GM18873 (cell line): ENCODE measurements around the gene IGF2R.
"Not testable (repeated sequence)": the region's sequence is repeated elsewhere in the genome, so short reads cannot be mapped to it uniquely, and the experiment has no call there.

Experiments
- ATAC-seq: cut with Tn5 transposase; IDR thresholded peaks from one replicate; pipeline ENCODE4 v1.9.1; 2021; ENCODE audit warnings: mild to moderate bottlenecking, moderate library complexity, moderate number of reproducible peaks; ENCODE audit not compliant: unreplicated experiment, low FRiP score

IGF2R gene

GRCh38 chr6:159968295-159969203, at the start of gene IGF2R:
Gene IGF2R (plus strand): TSS chr6:159969082. CDS start chr6:159969247, 165 bp downstream.
- peak; percentile 56 for ATAC-seq

DNA sequence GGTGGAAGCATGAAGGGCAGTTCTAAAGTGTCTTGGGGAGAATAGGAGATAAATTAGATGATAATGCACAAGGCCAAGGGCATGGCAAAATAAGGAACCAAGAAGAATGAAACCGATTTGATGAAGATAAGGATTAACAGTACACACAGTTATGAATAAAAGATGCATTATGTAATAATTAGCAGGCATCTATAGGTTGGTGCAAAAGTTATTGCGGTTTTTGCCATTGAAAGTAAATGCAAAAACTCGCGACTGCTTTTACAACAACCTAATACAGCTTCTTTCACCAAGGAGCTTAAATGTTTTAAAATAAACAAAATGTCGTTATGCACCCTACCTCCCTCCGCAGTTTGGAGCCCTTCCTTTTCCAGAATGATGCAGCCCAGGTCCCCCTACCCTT, 49.1 kb upstream of the IGF2R start:
- ATAC-seq: no peak

GRCh38 chr6:159924150-159924549, 44.7 kb upstream of the IGF2R start:
- not testable (repeated sequence) for ATAC-seq

- no peak for ATAC-seq
These were observed 42.2 kb upstream of the IGF2R start for GRCh38 chr6:159926542-159927203.

DNA sequence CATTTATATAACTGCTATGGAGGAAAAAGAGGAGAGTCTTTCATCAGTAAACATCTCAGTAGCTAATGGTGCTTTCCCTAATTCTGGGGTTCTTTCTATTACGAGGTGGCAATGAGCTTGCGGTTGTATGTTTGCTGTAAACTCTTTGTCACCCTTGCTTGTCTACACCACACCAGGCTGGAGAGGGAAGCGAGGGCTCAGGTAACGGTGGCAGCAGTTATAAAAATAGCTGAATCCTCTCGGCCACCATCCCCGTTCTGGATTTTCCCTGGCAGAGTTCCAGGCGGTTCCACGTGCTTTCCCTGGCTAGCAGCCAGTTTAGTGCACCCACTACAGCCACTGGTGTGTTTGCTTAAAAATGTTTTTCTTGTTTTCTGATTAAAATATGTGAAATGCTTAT, 39.1 kb upstream of the IGF2R start:
- no peak for ATAC-seq

DNA sequence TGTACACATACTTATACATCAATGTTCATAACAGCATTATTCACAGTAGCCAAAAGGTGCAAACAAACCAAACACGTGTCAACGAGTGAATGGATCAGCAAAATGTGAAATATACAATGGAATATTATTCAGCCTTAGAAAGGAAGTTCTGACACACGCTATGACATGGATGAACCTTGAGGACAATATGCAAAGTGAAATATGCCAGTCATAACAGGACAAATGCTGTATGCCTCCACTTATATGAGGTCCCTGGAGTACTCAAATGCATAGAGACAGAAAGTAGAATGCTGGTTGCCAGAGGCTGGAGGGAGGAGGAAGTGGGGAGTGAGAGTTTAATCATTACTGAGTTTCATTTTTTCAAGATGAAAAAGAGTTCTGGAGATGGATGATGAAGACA, 37.8 kb upstream of the IGF2R start:
- peak; percentile 96 for ATAC-seq

GRCh38 chr6:159931846-159932245, 37.0 kb upstream of the IGF2R start:
- ATAC-seq: no peak

DNA sequence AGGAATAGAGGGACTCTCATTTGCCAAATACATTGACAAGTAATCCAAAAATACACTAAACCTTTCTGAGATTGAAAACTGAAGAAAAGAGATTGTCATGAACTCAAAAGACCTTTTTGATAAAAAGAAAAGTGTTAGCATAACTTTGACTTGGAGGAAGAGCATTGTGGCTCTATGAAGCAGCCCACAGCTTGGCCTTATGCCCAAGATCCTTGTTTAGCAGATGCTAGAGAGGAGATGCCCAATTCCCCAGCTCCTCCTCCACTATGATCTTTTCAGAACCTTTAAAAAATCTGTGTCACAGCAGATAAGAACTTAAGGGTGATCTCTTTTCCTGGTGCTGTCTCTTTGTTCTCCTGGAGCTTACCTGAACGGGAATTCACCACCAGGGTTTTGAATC, 35.8 kb upstream of the IGF2R start:
- no peak for ATAC-seq

GRCh38 chr6:159934181-159934580, 34.7 kb upstream of the IGF2R start:
- ATAC-seq: no peak

- ATAC-seq: no peak
These were observed 33.8 kb upstream of the IGF2R start for GRCh38 chr6:159935065-159935464.

- no peak for ATAC-seq
These were observed 33.2 kb upstream of the IGF2R start for GRCh38 chr6:159935633-159936032.

GRCh38 chr6:159939591-159940016, 29.3 kb upstream of the IGF2R start:
- ATAC-seq: no peak

DNA sequence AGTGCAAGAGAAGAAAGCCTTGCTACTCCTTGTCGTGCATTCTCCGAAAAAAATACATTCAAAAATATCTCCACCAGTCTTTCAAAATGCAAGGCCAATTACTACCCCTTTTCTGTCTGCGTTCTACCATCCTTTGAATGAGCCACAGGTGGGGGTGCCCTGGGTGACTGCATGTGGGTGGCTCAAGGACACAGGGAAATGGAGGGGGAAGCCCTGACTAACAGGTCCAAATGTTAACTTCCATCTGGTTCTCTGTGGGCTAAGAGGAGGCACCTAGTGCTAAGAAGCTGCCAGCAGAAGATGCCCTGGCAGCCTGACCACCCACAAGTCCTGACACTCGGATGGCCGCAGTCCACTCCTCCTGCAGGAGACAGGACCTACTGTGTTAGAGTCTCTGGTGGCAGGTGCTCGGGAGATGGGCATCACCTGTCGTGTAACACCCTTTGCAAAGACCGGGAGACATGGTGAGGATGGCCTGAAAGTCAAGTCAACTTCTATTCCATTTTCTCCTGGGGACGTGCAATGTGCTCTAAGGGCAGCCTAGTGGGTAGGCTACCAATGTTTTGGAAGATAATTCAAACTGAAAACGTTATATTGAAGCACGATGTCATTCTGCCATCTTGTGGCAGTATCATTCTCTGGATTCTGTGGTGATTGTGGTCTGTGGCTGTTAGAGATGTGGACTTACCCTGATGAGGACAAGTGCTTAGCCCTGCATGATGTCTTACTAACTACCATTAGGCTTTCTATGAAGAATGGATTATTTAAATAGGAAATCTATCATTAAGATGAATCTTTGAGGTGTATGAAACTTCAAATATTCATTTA, 27.4 kb upstream of the IGF2R start:
- peak; percentile 80 for ATAC-seq

DNA sequence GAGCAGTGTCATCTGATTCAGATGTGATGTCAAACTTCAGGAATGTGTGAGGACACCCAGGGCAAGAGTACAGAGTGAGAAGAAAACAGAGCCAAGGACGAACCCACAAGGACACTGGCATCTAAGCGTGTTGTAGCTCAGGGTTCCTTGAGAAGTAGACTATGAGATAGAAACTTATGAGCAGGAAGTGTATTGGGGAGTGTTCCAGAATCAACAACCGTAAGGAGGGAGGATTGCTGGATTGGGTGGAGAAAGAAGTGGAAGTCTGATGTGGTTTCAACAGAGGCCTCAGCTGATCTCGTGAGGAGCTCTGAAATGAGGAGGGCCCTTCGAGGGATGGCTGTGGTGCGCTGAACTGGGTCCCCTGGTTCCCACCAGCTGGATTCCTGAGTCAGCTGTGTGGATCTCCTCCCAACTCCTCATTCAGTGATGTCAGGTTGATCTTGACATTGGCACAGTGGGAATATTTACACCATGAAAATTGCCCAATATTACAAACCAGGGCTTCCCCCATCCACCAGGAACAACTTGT, 25.7 kb upstream of the IGF2R start:
- ATAC-seq: no peak

DNA sequence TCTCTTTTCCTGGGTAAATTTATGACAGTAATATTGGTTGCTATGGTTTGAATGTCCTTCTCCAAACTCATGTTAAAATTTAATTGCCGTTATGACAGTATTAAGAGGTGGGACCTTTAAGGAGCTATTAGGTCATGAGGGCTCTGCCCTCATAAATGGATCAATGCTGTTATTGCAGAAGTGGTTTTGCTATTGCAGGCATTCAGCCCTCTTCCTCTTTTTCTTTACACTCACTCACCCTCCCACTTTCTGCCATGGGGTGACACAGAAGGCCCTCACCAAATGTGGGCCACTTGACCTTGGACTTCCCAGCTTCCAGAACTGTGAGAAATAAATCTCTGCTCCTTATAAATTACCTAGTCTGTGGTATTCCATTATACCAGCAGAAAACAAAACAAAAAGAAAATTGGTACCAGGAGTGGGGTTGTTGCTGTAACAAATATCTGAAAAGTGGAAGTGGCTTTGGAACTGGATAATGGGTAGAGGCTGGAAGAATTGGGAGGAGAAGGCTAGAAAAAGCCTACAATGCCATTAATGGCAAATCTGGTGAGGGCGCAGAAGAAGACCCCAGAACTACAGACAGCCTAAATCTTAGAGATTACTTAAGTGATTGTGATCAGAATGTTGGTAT, 24.8 kb upstream of the IGF2R start:
- no peak for ATAC-seq

GRCh38 chr6:159945801-159946392, 23.0 kb upstream of the IGF2R start:
- ATAC-seq: no peak

DNA sequence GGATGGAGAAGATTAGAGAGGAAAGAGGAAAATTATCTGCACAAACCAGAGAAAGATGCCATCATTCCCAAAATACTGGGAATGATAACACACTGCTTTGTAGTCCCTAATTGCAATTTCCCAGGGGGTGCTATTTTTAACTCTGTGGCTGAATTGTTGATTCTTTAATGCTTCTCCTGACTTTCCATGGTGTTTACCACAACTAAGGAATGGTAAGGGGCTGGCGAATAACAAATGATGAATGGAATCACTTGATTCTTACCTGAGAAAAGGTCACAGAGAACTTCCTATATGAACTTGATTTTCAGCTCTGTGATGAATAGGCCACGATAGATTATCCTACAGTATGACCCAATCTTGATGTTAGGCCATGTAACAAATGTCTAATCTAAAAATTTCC, 22.0 kb upstream of the IGF2R start:
- no peak for ATAC-seq

- no peak for ATAC-seq
These were observed 20.7 kb upstream of the IGF2R start for GRCh38 chr6:159948199-159948598.

GRCh38 chr6:159951772-159952171, 17.1 kb upstream of the IGF2R start:
- no peak for ATAC-seq
